GM12878 (cell line): ENCODE measurements around the gene SAP30L. TPM values are rescaled to one million over a fixed set of nuclear protein-coding genes. Genes with fewer than 3 reads are reported as not detected.

Experiments
- ATAC-seq: fragments of 200-7000 bp; cut with Tn5 transposase; 3 replicates; pipeline ENCODE4 v1.9.1; 2020; ENCODE audit warnings: mild to moderate bottlenecking, moderate library complexity
- BruUV-seq: library from RNA; stranded (reverse); fragments of 400-500 nt; replicated peaks from 2 replicates; lab custom pipeline; 2021; lab: Mats Ljungman, UMichigan
- CTCF ChIA-PET: fragments of 300-600 bp; sonication (Branson Sonifier 250); formaldehyde crosslinking; extraction: SDS; loops from one replicate; lab custom pipeline; 2021; ENCODE audit warnings: inconsistent platforms; lab: Yijun Ruan, JAX
- POLR2A ChIA-PET: fragments of 350-600 bp; formaldehyde crosslinking; extraction: SDS; loops from one replicate; lab custom pipeline; 2021; ENCODE audit warnings: inconsistent platforms; lab: Charles Lee
- RAD21 ChIA-PET: fragments of 300-600 bp; sonication (Branson Sonifier 250); formaldehyde crosslinking; loops from one replicate; lab custom pipeline; 2023; ENCODE audit warnings: antibody characterized with exemption; ENCODE audit not compliant: unreplicated experiment; lab: Charles Lee
- SMC1A ChIA-PET: fragments of 300-600 bp; sonication (Branson Sonifier 250); formaldehyde crosslinking; loops from one replicate; lab custom pipeline; 2023; ENCODE audit not compliant: unreplicated experiment, uncharacterized antibody; lab: Charles Lee
- DNase-seq: peaks from one replicate; pipeline ENCODE4 v3.0.0-alpha.2; 2011; ENCODE audit warnings: low read depth, low spot score
- FAIRE-seq: peaks from 3 replicates; lab custom pipeline; 2011; peaks lifted over from hg19 to GRCh38; lab: Jason Lieb, UNC
- H2AFZ ChIP-seq: 2 replicates; pipeline ENCODE4 v1.6.0; 2011; ENCODE audit warnings: low read depth, low read length, control low read depth; ENCODE audit not compliant: control insufficient read depth
- H3K27ac ChIP-seq: 2 replicates; pipeline ENCODE4 v1.5.1; 2011; ENCODE audit warnings: control low read depth; ENCODE audit not compliant: control insufficient read depth, insufficient read depth
- H3K27me3 ChIP-seq, 2 experiments: replicated peaks in 1 of 2; 2 replicates each; pipeline versions ENCODE4 v1.6.0 to v1.6.1; 2011; ENCODE audit warnings: low read length in 1 of 2; ENCODE audit not compliant: control insufficient read depth in 2 of 2, insufficient read depth in 2 of 2
- H3K36me3 ChIP-seq, 2 experiments: 2 replicates each; pipeline ENCODE4 v1.5.1; 2011; ENCODE audit warnings: low read length in 1 of 2; ENCODE audit not compliant: control insufficient read depth in 2 of 2, insufficient read depth in 2 of 2
- H3K4me1 ChIP-seq: 2 replicates; pipeline ENCODE4 v1.6.1; 2011; ENCODE audit warnings: mild to moderate bottlenecking, low read length, moderate library complexity, mixed read lengths; ENCODE audit not compliant: control insufficient read depth, insufficient read depth
- H3K4me2 ChIP-seq: 2 replicates; pipeline ENCODE4 v1.6.0; 2011; ENCODE audit warnings: control low read depth; ENCODE audit not compliant: control insufficient read depth, insufficient read depth
- H3K4me3 ChIP-seq: fragments of 200-600 bp; sonication (generic); 2 replicates; pipeline ENCODE4 v1.5.1; 2016
- H3K79me2 ChIP-seq: 2 replicates; pipeline ENCODE4 v1.6.0; 2011; ENCODE audit warnings: low read length; ENCODE audit not compliant: control insufficient read depth, insufficient read depth
- H3K9ac ChIP-seq: 2 replicates; pipeline ENCODE4 v1.8.0; 2011; ENCODE audit warnings: low read length, control low read depth, mixed read lengths; ENCODE audit not compliant: control insufficient read depth, insufficient read depth
- H3K9me3 ChIP-seq: replicated peaks from 3 replicates; pipeline ENCODE4 v1.5.1; 2011; ENCODE audit warnings: mild to moderate bottlenecking, low read length; ENCODE audit not compliant: control insufficient read depth, insufficient read depth
- H4K20me1 ChIP-seq: 2 replicates; pipeline ENCODE4 v1.6.0; 2011; ENCODE audit not compliant: control insufficient read depth, insufficient read depth
- BMI1 ChIP-seq: fragments of 450-650 bp; IDR thresholded peaks from 2 replicates; pipeline ENCODE4 v1.6.1; 2016; ENCODE audit warnings: mild to moderate bottlenecking, moderate library complexity, borderline replicate concordance
- CBX3 ChIP-seq: fragments of 200-600 bp; sonication (generic); IDR thresholded peaks from 2 replicates; pipeline ENCODE4 v1.6.1; 2016; ENCODE audit warnings: low read depth, borderline replicate concordance
- CEBPB ChIP-seq, 2 experiments: fragments of 150-350 bp in 1 of 2; IDR thresholded peaks; 2 replicates each; pipeline ENCODE4 v1.6.1; 2012 to 2014; ENCODE audit warnings: low read depth in 2 of 2, low read length in 2 of 2, borderline replicate concordance in 1 of 2, inconsistent platforms in 1 of 2
- CHD4 ChIP-seq: fragments of 200-600 bp; sonication (generic); IDR thresholded peaks from 2 replicates; pipeline ENCODE4 v1.6.1; 2016; ENCODE audit warnings: mild to moderate bottlenecking
- DPF2 ChIP-seq: fragments of 450-650 bp; IDR thresholded peaks from 2 replicates; pipeline ENCODE4 v1.6.1; 2017; ENCODE audit warnings: mild to moderate bottlenecking
- JUNB ChIP-seq: IDR thresholded peaks from 2 replicates; pipeline ENCODE4 v1.6.1; 2016; ENCODE audit warnings: antibody characterized with exemption, mild to moderate bottlenecking
- LARP7 ChIP-seq: fragments of 450-650 bp; IDR thresholded peaks from 2 replicates; pipeline ENCODE4 v1.6.1; 2017; ENCODE audit warnings: mild to moderate bottlenecking
- MEF2A ChIP-seq: IDR thresholded peaks from 2 replicates; pipeline ENCODE4 v1.6.1; 2011; ENCODE audit warnings: low read depth, mild to moderate bottlenecking, low read length, moderate library complexity; ENCODE audit not compliant: insufficient read depth
- NR2C1 ChIP-seq: fragments of 450-650 bp; IDR thresholded peaks from 2 replicates; pipeline ENCODE4 v1.6.1; 2017; ENCODE audit warnings: antibody characterized with exemption, mild to moderate bottlenecking, moderate library complexity
- RB1 ChIP-seq: fragments of 450-650 bp; formaldehyde crosslinking; IDR thresholded peaks from 2 replicates; pipeline ENCODE4 v1.6.1; 2017; ENCODE audit warnings: mild to moderate bottlenecking, borderline replicate concordance
- REST ChIP-seq: IDR thresholded peaks from 2 replicates; pipeline ENCODE4 v1.6.1; 2012; ENCODE audit warnings: mild to moderate bottlenecking, low read depth, low read length
- SP1 ChIP-seq: IDR thresholded peaks from one replicate; pipeline ENCODE4 v1.6.1; 2011; ENCODE audit warnings: low read depth, low read length
- STAT3 ChIP-seq: IDR thresholded peaks from 2 replicates; pipeline ENCODE4 v1.6.1; 2011; ENCODE audit warnings: low read depth, low read length, improper control_type of control experiment
- ZNF217 ChIP-seq: fragments of 450-650 bp; IDR thresholded peaks from 2 replicates; pipeline ENCODE4 v1.6.1; 2017; ENCODE audit warnings: antibody characterized with exemption, mild to moderate bottlenecking
- ZZZ3 ChIP-seq: IDR thresholded peaks from 2 replicates; pipeline ENCODE4 v1.6.1; 2011; ENCODE audit warnings: low read depth; ENCODE audit not compliant: control insufficient read depth, insufficient read length
- WGBS: methylation state at CpG from one replicate; pipeline ENCODE4 v1.1.6; 2016; ENCODE audit warnings: low lambda C conversion rate; ENCODE audit not compliant: insufficient replicate concordance, insufficient coverage; ENCODE audit errors: missing lambda C conversion rate; 5-methylcytosine and 5-hydroxymethylcytosine counted together
- in situ Hi-C: fragments of 300-500 bp; cut with MboI; formaldehyde crosslinking; loops from 9 replicates; pipeline ENCODE4 v1.14.3; 2018; ENCODE audit warnings: mixed read lengths
- intact Hi-C: fragments of 100-400 bp; cut with micrococcal nuclease; formaldehyde crosslinking; loops from one replicate; pipeline ENCODE4 v1.14.2; 2022; ENCODE audit not compliant: unreplicated experiment
- polyA plus RNA-seq, 11 experiments: library from polyadenylated mRNA; depleted of rRNA in 4 of 11; unstranded in 6 of 11; stranded (reverse) in 5 of 11; fragments of >200 nt; fragmentation: Nextera tagmentation in 4 of 11; fragmentation: Illumina TruSeq in 1 of 11; extraction: Ambion mirVana in 4 of 11; extraction: Trizol in 1 of 11; gene quantifications; 1 replicate in 1 of 11; 2 replicates in 10 of 11; pipeline versions ENCODE4 v1.2.1 to v1.2.3, GENCODE V29; 2011 to 2016; ENCODE audit warnings: inconsistent platforms in 2 of 11, missing spikeins in 2 of 11, low read depth in 1 of 11
- total RNA-seq, 4 experiments: library from RNA; depleted of rRNA in 3 of 4; stranded (reverse); fragments of >200 nt in 3 of 4; fragmentation: Illumina TruSeq in 1 of 4; extraction: Trizol in 1 of 4; gene quantifications; 2 replicates each; pipeline versions ENCODE4 v1.2.1 to v1.2.3, GENCODE V29; 2013 to 2021

The SAP30L gene
- total and polyA plus RNA-seq, 10 of the 15 experiments (the other 5 are each of a cell fraction or from before 2014, with no cell fraction given) = 2.4 to 36.8 (median 15.7) TPM

GRCh38 chr5:154437281-154437965, 8.4 kb upstream of the SAP30L start:
- H3K79me2 ChIP-seq = no peaks in the 10 kb centered on the region
- TF ChIP-seq LARP7 (no peak), ZZZ3 (no peak), CHD4 (no peak), STAT3 (no peak), MEF2A (no peak)
- in situ Hi-C loops (no loop called here), intact Hi-C loops (no loop called here)
- no peaks in the 10 kb centered on the region for H3K4me1 ChIP-seq
- no peak overlapping the region for H3K9ac ChIP-seq
- ChIA-PET RAD21 (no interaction called here), POLR2A (no interaction called here), SMC1A (interaction anchor here (1.0 kb wide), 1 partner anchor 21 kb away, joined by 3 read pairs; no protein-coding TSS in a partner anchor), CTCF (interaction anchor here (0.9 to 1.1 kb wide), 3 partner anchors 15 to 240 kb away, joined by 3 read pairs; no protein-coding TSS in a partner anchor)
- H3K4me3 ChIP-seq = no peak overlapping the region
- H3K27ac ChIP-seq = no peak overlapping the region
- peaks cover 1 to 18% of the 10 kb centered on the region in 2 experiments for H3K36me3 ChIP-seq
- H3K4me2 ChIP-seq = no peak overlapping the region
- FAIRE-seq = no peak
- H2AFZ ChIP-seq = no peak overlapping the region
- no TSS peak for BruUV-seq
- no peak for DNase-seq
- WGBS = 97% methylated on average over 5 of the region's 5 CpGs
- no peaks in the 10 kb centered on the region for H3K27me3 ChIP-seq
- no peaks in the 10 kb centered on the region for H4K20me1 ChIP-seq
- no peak for ATAC-seq
- no peaks in the 10 kb centered on the region for H3K9me3 ChIP-seq

GRCh38 chr5:154440540-154440939, 5.3 kb upstream of the SAP30L start:
- in situ Hi-C loops = no loop called here
- TF ChIP-seq NR2C1 (no peak), ZNF217 (no peak), REST (no peak), RB1 (no peak), JUNB (no peak), BMI1 (no peak), CEBPB (IDR thresholded peaks at IDR 0.05; ENCODE audit: borderline replicate concordance in 1 of 2, low read depth in 2 of 2, low read length in 2 of 2) (no peak), ZZZ3 (no peak), SP1 (no peak), DPF2 (no peak), CBX3 (no peak)

More at GRCh38 chr5:154440540-154440939, 5.3 kb upstream of the SAP30L start:
- ATAC-seq (no peak), DNase-seq (no peak), FAIRE-seq (no peak)
- 74% methylated on average over 5 of the region's 5 CpGs for WGBS
- Histone ChIP-seq H3K79me2 (peaks cover 18% of the 10 kb centered on the region), H3K27me3 (no peaks in the 10 kb centered on the region), H4K20me1 (no peaks in the 10 kb centered on the region), H3K36me3 (peaks cover 1 to 21% of the 10 kb centered on the region in 2 experiments), H2AFZ (no peak overlapping the region), H3K9me3 (no peaks in the 10 kb centered on the region), H3K4me3 (no peak overlapping the region), H3K4me2 (no peak overlapping the region), H3K27ac (no peak overlapping the region), H3K9ac (no peak overlapping the region), H3K4me1 (no peaks in the 10 kb centered on the region; the same call in 1 of the 2 replicates)
- ChIA-PET SMC1A (interaction anchor here (0.5 kb wide), 1 partner anchor 200 kb away, joined by 3 read pairs; no protein-coding TSS in a partner anchor), CTCF (interaction anchor here (1.2 to 2.0 kb wide), 3 partner anchors 19 to 369 kb away, joined by 3 to 7 read pairs (median 6); no protein-coding TSS in a partner anchor), POLR2A (interaction anchor here (0.7 kb wide), 1 partner anchor 51 kb away, joined by 3 read pairs; no protein-coding TSS in a partner anchor), RAD21 (no interaction called here)
- no TSS peak for BruUV-seq
- intact Hi-C loops = loop anchor here (10.0 kb wide), 1 partner anchor 494 kb away; the partner anchor contains the start of gene GEMIN5
